RWPE2 (cell line): ENCODE results near the gene FADS1.
A peak's percentile ranks its signal among the peaks of the same experiment; 100 is the strongest.

Source experiments
- ATAC-seq: fragments of 200-7000 bp; cut with Tn5 transposase; 3 replicates; pipeline ENCODE4 v1.9.1; 2021; ENCODE audit warnings: low read depth
- DNase-seq: peaks from one replicate; pipeline ENCODE4 v3.0.0-alpha.2; 2020; ENCODE audit warnings: low spot score
- H3K27ac ChIP-seq: fragments of 450-650 bp; 2 replicates; pipeline ENCODE4 v1.5.1; 2017; ENCODE audit warnings: mild to moderate bottlenecking; ENCODE audit not compliant: poor library complexity, severe bottlenecking
- H3K27me3 ChIP-seq: fragments of 250-450 bp; sonication (Bioruptor Pico); 2 replicates; pipeline ENCODE4 v1.5.1; 2021; ENCODE audit warnings: mild to moderate bottlenecking, moderate library complexity; ENCODE audit not compliant: insufficient read depth, poor library complexity, severe bottlenecking
- H3K36me3 ChIP-seq: fragments of 250-450 bp; sonication (Bioruptor Pico); 2 replicates; pipeline ENCODE4 v1.5.1; 2020; ENCODE audit warnings: low read depth, mild to moderate bottlenecking, moderate library complexity
- H3K4me1 ChIP-seq: fragments of 250-450 bp; sonication (Bioruptor Pico); 2 replicates; pipeline ENCODE4 v1.5.1; 2021; ENCODE audit warnings: mild to moderate bottlenecking, moderate library complexity; ENCODE audit not compliant: insufficient read depth, poor library complexity, severe bottlenecking
- H3K4me3 ChIP-seq: fragments of 250-450 bp; sonication (Bioruptor Pico); 2 replicates; pipeline ENCODE4 v1.5.1; 2021; ENCODE audit warnings: mild to moderate bottlenecking, moderate library complexity; ENCODE audit not compliant: severe bottlenecking
- H3K9me3 ChIP-seq: fragments of 250-450 bp; sonication (Bioruptor Pico); 2 replicates; pipeline ENCODE4 v1.5.1; 2021; ENCODE audit warnings: mild to moderate bottlenecking, moderate library complexity; ENCODE audit not compliant: severe bottlenecking
- TF ChIP-seq, protein P1 (sequence below): fragments of 450-650 bp; IDR thresholded peaks from one replicate; pipeline ENCODE4 v1.5.1; 2017; ENCODE audit warnings: mild to moderate bottlenecking, moderate library complexity; ENCODE audit not compliant: poor library complexity, severe bottlenecking

Gene FADS1

DNA sequence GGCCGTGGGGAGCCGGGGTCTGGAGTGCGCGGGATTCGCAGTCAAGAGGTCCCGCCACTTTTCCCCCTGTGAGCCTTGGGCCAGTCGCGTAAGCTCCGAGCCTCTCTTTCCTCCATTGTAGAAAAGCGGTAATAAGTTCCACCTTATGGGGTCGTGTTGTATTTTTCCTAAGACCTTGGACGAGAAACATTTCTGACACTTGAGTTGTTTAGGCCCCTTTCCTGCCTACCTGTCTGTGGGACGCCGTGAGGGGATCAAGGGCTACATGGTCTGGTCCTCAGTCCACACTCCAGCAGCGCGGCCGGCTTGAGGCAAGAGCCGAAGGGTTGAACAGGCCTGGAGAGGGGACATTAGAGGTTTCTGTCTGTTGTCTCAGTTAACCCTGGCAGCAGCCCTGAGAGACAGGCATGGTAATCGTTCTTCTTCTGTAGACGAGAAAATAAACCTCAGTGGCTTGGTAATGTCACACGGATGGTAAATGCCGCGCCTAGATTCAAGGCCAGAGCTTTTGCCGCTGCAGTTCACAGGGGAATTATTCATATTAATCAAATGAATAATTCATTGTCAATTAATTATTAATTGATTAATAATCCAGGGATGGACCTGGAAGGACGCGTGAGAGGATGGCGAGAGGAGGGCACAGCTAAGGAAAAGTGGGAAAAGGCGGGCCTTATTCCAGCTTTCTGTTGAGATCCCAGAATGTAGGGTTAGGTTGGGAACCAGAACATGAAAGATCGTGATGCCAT lies 23.5 kb downstream of the FADS1 start:
- H3K4me1 ChIP-seq = peaks cover 10% of the 10 kb centered on the region
- peak overlapping the region; percentile 79 for H3K27ac ChIP-seq
- H3K36me3 ChIP-seq = peaks cover 65% of the 10 kb centered on the region
- peak overlapping the region; percentile 66 for H3K4me3 ChIP-seq
- ATAC-seq (peak; percentile 33), DNase-seq (no peak)
- H3K9me3 ChIP-seq = no peaks in the 10 kb centered on the region
- TF ChIP-seq, protein P1, sequence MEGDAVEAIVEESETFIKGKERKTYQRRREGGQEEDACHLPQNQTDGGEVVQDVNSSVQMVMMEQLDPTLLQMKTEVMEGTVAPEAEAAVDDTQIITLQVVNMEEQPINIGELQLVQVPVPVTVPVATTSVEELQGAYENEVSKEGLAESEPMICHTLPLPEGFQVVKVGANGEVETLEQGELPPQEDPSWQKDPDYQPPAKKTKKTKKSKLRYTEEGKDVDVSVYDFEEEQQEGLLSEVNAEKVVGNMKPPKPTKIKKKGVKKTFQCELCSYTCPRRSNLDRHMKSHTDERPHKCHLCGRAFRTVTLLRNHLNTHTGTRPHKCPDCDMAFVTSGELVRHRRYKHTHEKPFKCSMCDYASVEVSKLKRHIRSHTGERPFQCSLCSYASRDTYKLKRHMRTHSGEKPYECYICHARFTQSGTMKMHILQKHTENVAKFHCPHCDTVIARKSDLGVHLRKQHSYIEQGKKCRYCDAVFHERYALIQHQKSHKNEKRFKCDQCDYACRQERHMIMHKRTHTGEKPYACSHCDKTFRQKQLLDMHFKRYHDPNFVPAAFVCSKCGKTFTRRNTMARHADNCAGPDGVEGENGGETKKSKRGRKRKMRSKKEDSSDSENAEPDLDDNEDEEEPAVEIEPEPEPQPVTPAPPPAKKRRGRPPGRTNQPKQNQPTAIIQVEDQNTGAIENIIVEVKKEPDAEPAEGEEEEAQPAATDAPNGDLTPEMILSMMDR = no peak
- H3K27me3 ChIP-seq = no peaks in the 10 kb centered on the region

DNA sequence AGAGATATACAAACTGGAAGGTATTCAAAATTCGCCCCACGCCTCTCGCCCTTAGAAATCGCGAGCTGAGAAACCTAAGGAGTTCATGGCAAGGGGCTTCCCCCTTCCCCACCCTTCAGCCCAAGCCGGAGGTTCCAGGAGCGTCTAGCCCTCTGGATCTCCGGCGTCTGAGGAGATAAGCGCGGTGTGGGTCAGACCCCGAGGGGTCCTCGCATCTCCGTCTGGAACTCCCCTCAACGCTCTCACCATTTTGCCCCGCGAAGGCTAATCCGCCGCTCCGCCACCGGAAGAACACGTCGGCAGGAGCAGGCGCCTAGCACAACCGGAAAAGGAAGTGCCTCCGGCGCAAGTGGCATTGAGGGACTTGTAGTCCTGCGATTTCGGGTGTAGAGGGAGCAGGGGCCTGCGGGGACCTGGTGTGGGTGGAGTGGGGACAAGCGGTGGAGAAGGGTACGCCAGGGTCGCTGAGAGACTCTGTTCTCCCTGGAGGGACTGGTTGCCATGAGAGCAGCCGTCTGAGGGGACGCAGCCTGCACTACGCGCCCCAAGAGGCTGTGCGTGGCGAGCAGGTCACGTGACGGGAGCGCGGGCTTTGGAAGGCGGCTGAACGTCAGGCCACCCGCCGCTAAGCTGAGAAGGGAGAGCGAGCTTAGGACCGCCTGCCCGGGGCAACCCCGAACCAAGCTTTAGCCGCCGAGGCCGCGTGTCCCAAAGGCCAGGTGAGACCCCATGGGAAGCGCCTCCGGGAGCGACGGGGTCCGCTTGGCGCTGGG lies 24.3 kb downstream of the FADS1 start, which contains the start of the genes FEN1 and TMEM258:
FEN1 (plus strand) TSS at position 602 of the 773 bp plus-strand sequence. CDS start 2,451 bp downstream, outside the sequence.
TMEM258 (minus strand) TSS at position 290 of the 773 bp plus-strand sequence; CDS start at position 249, 41 bp downstream.
- DNase-seq (peak; percentile 95), ATAC-seq (peak; percentile 85)
- TF ChIP-seq, protein P1 = no peak
- H3K4me1 ChIP-seq = peaks cover 10% of the 10 kb centered on the region
- no peaks in the 10 kb centered on the region for H3K9me3 ChIP-seq
- peak within 1 kb of the TSS; percentile 66 for H3K4me3 ChIP-seq
- no peaks in the 10 kb centered on the region for H3K27me3 ChIP-seq
- peak within 1 kb of the TSS; percentile 79 for H3K27ac ChIP-seq
- H3K36me3 ChIP-seq = peaks cover 66% of the 10 kb centered on the region

DNA sequence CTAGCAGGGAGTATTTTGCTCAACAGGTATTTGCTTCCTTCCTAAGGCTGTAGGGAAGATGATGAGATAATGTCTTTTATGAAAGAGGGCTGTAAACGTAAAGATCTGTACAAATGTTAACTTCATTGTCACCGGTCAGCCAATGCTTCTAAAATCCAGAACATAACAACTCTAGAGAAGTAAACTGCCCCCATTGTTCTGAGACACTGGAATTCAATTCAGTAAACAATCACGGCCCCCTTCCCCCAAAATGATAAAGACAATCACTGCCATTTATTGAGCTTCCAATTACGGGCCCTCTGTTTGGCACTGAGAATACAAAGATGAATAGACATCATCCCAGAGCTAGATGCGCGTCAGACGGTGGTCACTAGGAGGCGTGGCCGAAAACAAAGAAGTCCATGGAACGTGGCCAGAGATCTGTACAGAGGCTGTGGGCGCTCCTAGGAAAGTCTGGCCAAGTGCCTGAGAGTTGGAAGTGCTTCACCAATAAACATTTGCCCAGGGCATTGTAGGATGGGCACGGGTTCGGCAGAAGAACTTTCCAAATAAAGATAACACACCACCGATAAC lies 25.0 kb downstream of the FADS1 start:
- H3K27ac ChIP-seq = peak overlapping the region; percentile 79
- ATAC-seq (peak; percentile 44), DNase-seq (peak; percentile 78)
- H3K4me3 ChIP-seq = peak overlapping the region; percentile 66
- TF ChIP-seq, protein P1 = no peak
- H3K36me3 ChIP-seq = peaks cover 66% of the 10 kb centered on the region
- H3K4me1 ChIP-seq = peaks cover 10% of the 10 kb centered on the region
- H3K9me3 ChIP-seq = no peaks in the 10 kb centered on the region
- H3K27me3 ChIP-seq = no peaks in the 10 kb centered on the region

DNA sequence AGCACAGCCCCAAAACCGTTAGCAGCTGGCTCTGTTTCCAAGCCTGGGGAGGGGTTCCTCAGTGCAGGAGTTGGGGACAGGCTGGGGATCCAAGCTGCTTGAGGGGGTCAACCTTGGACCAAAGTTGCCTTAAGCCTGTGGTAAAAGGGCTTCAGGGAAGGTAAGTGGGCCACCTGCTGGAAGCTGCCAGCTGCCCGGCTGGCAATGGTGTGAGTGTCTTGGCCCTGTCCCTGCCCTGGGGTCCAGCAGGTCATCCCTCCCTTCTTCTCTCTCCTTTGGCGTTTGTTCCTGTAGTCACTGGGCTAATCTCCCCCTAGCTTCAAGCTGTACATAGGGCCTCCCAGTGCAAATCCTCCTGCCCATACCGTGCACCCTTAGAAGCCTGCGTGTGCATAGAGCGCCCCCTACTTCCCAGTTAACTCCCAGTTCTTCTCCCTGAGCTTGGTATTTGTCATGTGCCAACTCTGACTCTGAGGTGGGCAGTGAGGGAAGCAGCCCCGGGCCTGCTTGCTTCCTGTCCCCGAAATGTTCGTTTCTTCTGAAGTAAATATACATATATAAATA lies 28.8 kb downstream of the FADS1 start:
- no peaks in the 10 kb centered on the region for H3K9me3 ChIP-seq
- H3K4me3 ChIP-seq = no peak overlapping the region
- no peak for DNase-seq
- no peaks in the 10 kb centered on the region for H3K4me1 ChIP-seq
- no peak overlapping the region for H3K27ac ChIP-seq
- TF ChIP-seq, protein P1 = peak; percentile 28
- peaks cover 41% of the 10 kb centered on the region for H3K36me3 ChIP-seq
- no peak for ATAC-seq
- no peaks in the 10 kb centered on the region for H3K27me3 ChIP-seq
